NT2/D1 (cell line): ENCODE measurements around the gene DIP2C.

ENCODE experiments used
- YY1 ChIP-seq: IDR thresholded peaks from 2 replicates; pipeline ENCODE4 v1.6.1; 2011; ENCODE audit not compliant: insufficient read length, insufficient read depth
- ZNF274 ChIP-seq: IDR thresholded peaks from 2 replicates; pipeline ENCODE4 v1.6.1; 2011; ENCODE audit warnings: mild to moderate bottlenecking, low read depth, low read length

DNA sequence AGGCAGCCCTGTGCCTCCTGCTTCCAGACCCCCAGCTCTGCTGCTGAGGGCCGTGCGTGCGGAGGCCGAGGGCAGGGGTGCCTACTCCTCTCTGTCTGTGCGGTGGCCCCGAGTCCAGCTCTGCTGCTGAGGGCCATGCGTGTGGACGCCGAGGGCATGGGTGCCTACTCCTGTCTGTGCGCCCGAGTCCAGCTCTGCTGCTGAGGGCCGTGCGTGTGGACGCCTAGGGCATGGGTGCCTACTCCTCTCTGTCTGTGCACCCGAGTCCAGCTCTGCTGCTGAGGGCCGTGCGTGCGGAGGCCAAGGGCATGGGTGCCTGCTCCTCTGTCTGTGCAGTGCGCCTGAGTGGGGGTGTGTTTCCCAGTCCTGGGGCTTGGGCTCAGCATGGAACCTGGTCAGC lies 411.5 kb downstream of the DIP2C start:
- no peak for TF ChIP-seq ZNF274
- no peak for TF ChIP-seq YY1
